Loucy (cell line): ENCODE measurements around the gene EFCAB12.

ENCODE experiments used
- EZH2phosphoT487 ChIP-seq: fragments of 200-600 bp; IDR thresholded peaks from 2 replicates; pipeline ENCODE4 v1.6.1; 2018; ENCODE audit warnings: antibody characterized with exemption, mild to moderate bottlenecking, moderate library complexity, borderline replicate concordance
- TF ChIP-seq, protein P1 (sequence below): fragments of 200-600 bp; sonication (generic); conservative IDR thresholded peaks from 2 replicates; pipeline ENCODE4 v1.5.1; 2014; ENCODE audit warnings: mild to moderate bottlenecking, antibody characterized with exemption, low read length

DNA sequence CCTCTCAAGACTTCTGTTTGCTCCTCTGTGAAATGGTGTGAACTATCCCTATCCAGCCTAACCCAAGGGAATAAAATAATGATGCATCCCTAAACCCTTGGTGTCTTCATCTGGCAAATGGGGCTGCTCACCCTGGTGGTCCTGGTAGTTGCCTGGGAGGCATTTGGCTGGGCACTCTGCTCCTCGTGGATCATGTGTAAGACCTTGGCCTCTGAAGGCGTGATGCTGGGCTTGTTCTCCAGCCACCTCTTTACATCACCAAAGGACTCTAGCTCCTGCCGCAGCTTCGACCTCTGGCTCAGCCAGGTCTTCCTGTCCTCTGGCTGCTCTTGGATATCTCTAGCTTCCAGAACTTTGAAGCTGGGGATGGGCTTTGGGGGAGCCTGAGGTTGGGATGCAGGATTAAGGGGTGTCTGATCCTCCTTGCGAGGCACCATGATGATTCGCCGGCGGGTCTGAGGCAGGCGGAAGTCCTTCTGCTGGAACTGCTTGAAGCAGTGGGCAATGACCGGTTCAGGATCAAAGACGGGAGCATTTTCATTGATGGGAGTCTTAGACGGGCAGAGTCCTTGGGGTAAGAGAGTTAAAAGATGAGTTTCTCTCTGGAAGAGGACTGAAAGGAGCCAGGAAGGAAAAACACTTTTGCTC lies 7.1 kb downstream of the EFCAB12 start:
- TF ChIP-seq, protein P1, sequence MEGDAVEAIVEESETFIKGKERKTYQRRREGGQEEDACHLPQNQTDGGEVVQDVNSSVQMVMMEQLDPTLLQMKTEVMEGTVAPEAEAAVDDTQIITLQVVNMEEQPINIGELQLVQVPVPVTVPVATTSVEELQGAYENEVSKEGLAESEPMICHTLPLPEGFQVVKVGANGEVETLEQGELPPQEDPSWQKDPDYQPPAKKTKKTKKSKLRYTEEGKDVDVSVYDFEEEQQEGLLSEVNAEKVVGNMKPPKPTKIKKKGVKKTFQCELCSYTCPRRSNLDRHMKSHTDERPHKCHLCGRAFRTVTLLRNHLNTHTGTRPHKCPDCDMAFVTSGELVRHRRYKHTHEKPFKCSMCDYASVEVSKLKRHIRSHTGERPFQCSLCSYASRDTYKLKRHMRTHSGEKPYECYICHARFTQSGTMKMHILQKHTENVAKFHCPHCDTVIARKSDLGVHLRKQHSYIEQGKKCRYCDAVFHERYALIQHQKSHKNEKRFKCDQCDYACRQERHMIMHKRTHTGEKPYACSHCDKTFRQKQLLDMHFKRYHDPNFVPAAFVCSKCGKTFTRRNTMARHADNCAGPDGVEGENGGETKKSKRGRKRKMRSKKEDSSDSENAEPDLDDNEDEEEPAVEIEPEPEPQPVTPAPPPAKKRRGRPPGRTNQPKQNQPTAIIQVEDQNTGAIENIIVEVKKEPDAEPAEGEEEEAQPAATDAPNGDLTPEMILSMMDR: no peak
- no peak for TF ChIP-seq EZH2phosphoT487
